ENCODE measurements around the gene DPP6.

DNA sequence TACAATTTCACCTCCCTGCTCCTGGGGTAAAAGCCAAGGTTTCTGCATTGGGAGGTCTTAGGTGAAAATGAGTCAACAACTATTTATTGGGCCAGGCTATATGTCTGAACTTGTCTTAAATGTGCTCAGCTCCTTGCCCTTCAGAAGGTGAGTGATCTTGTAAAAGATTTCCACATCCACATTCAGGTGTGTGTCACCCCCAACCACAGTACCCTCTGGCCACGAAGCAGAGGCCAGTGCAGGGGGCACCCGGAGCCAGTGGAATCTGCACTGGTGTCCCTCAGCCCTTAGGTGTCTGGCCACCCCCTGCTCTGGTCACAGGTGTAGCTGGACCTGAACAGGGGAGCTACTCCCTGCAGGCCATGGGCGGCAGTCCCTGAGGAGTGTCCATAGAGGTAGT, 752.3 kb downstream of the DPP6 start:
- TF ChIP-seq TAF1 (IDR thresholded peaks at IDR 0.05; ENCODE audit: low read depth, low read length) (no peak), PAX5 (IDR thresholded peaks at IDR 0.05; ENCODE audit: insufficient read depth, low read length, severe bottlenecking) (no peak), POLR2A (IDR thresholded peaks at IDR 0.05; ENCODE audit: low read depth, low read length) (no peak)
